ENCODE measurements around the gene KCND1. TPM values are rescaled to one million over a fixed set of nuclear protein-coding genes. Genes with fewer than 3 reads are reported as not detected.
A peak's percentile ranks its signal among the peaks of the same experiment; 100 is the strongest.

Gene KCND1
- total and polyA plus RNA-seq, 2 of the 4 experiments (the other 2 are of a cell fraction), result 0.36 to 1.8 TPM

- no peaks in the 10 kb centered on the region for H4K20me1 ChIP-seq (ENCODE audit: insufficient read depth, low read length)
- no TSS peak for BruUV-seq (replicated peaks)
- 0 out of 2 replicates have a peak, but pooled peaks cover 2% of the 10 kb centered on the region for H3K9me3 ChIP-seq (ENCODE audit: control insufficient read depth, insufficient read depth, low read length)
- intact Hi-C loops (cut with micrococcal nuclease) (no loop called here), dilution Hi-C loops (cut with HindIII; ENCODE audit: low sequenced_read_pairs, unreplicated experiment) (no loop called here), in situ Hi-C loops (cut with MboI; ENCODE audit: low sequenced_read_pairs) (loop anchor here (25.0 kb wide), 1 partner anchor 96 kb away; the partner anchor contains the start of genes CCDC120 and PRAF2)
- H2BK15ac ChIP-seq (ENCODE audit: low read depth, low read length), result no peak overlapping the region
- H3K23ac ChIP-seq (ENCODE audit: low read depth, low read length), result no peak overlapping the region
- H2AK5ac ChIP-seq (ENCODE audit: low read depth, low read length), result no peak overlapping the region
- H3K9me1 ChIP-seq (ENCODE audit: insufficient read depth, low read length), result no peaks in the 10 kb centered on the region
- WGBS, 2 experiments (ENCODE audit: extremely low coverage in 2 of 2, insufficient read length in 1 of 2), result 87% methylated on average over 8 of the region's 14 CpGs; no CpG with 5 or more reads in 1 of the 2 experiments
- no peak overlapping the region for H4K91ac ChIP-seq (ENCODE audit: insufficient read depth, low read depth, low read length)
- H2BK120ac ChIP-seq (ENCODE audit: low read depth, low read length), result no peak overlapping the region
- H4K8ac ChIP-seq (ENCODE audit: low read depth in 2 of 2, low read length in 2 of 2), result no peak overlapping the region
- no peaks in the 10 kb centered on the region for H3K79me1 ChIP-seq (ENCODE audit: low read depth in 1 of 2, low read length in 2 of 2)
- no peak overlapping the region for H3K14ac ChIP-seq (replicated peaks; ENCODE audit: low read depth, low read length)
- no peak overlapping the region for H3K4me2 ChIP-seq (ENCODE audit: low read depth, low read length)
- no peak overlapping the region for H3K18ac ChIP-seq (ENCODE audit: low read depth, low read length)
- H3K4ac ChIP-seq (ENCODE audit: low read depth, low read length), result no peak overlapping the region
- no peak overlapping the region for H2BK20ac ChIP-seq (ENCODE audit: low read depth, low read length)
- H2AFZ ChIP-seq (replicated peaks; ENCODE audit: low read length, poor library complexity), result peak overlapping the region; percentile 5
- ChIA-PET POLR2A (ENCODE audit: unreplicated experiment) (no interaction called here), CTCF (no interaction called here)
- DNase-seq, result no peak
- H3K4me3 ChIP-seq (ENCODE audit: insufficient read depth, low read depth, low read length), result no peak overlapping the region
- no peaks in the 10 kb centered on the region for H3K36me3 ChIP-seq (ENCODE audit: control insufficient read depth, insufficient read depth, low read length)
- no peak overlapping the region for H4K5ac ChIP-seq (ENCODE audit: low read depth, low read length)
- no peak for ATAC-seq (ENCODE audit: low read depth)
- no peak overlapping the region for H2BK5ac ChIP-seq (ENCODE audit: low read depth, low read length, poor library complexity, severe bottlenecking)
- no peak overlapping the region for H2AK9ac ChIP-seq (replicated peaks; ENCODE audit: low read depth, low read length, poor library complexity)
- no peak overlapping the region for H3K9ac ChIP-seq (ENCODE audit: low read depth, low read length)
- no peak overlapping the region for H3K27ac ChIP-seq (ENCODE audit: insufficient read depth, low read length)
- H3K27me3 ChIP-seq (ENCODE audit: control insufficient read depth, insufficient read depth, low read length), result no peaks in the 10 kb centered on the region
- H3K56ac ChIP-seq (ENCODE audit: extremely low read depth, insufficient read depth, low read length), result no peak overlapping the region
- H3K4me1 ChIP-seq (ENCODE audit: control insufficient read depth, insufficient read depth, low read length), result peaks cover 4% of the 10 kb centered on the region
- TF ChIP-seq BHLHE40 (IDR thresholded peaks at IDR 0.05; ENCODE audit: low read depth, low read length) (no peak), NFE2L2 (IDR thresholded peaks at IDR 0.05; ENCODE audit: low read depth, low read length) (no peak), SMC3 (IDR thresholded peaks at IDR 0.05; ENCODE audit: low read depth, low read length) (no peak), USF2 (IDR thresholded peaks at IDR 0.05; ENCODE audit: low read depth, low read length) (no peak), RFX5 (IDR thresholded peaks at IDR 0.05; ENCODE audit: low read depth, low read length) (no peak)
Observed at GRCh38 chrX:48965959-48966358, 5.7 kb downstream of the KCND1 start.

Measured in IMR-90 (cell line).